Type B pancreatic cell (in vitro differentiated cells): Measurements from ENCODE around the gene TAF3. TPM values are rescaled to one million over a fixed set of nuclear protein-coding genes. Genes with fewer than 3 reads are reported as not detected.

ENCODE experiments used
- DNase-seq: peaks from one replicate; pipeline ENCODE4 v3.0.0; 2021; ENCODE audit warnings: mixed read lengths; ENCODE audit not compliant: unreplicated experiment; ENCODE audit errors: extremely low spot score
- H3K27ac Mint-ChIP-seq: 2 replicates; pipeline ENCODE4 v1.8.0; 2021; ENCODE audit warnings: mild to moderate bottlenecking, mixed read lengths
- H3K27me3 Mint-ChIP-seq: 2 replicates; pipeline ENCODE4 v1.8.0; 2021; ENCODE audit warnings: mixed read lengths
- H3K36me3 Mint-ChIP-seq: 2 replicates; pipeline ENCODE4 v1.8.0; 2021; ENCODE audit warnings: mixed read lengths
- H3K4me1 Mint-ChIP-seq: one replicate; pipeline ENCODE4 v1.8.0; 2021; ENCODE audit warnings: mixed read lengths; ENCODE audit not compliant: unreplicated experiment
- H3K4me3 Mint-ChIP-seq: 2 replicates; pipeline ENCODE4 v1.8.0; 2021; ENCODE audit warnings: mild to moderate bottlenecking, mixed read lengths
- H3K9me3 Mint-ChIP-seq: 2 replicates; pipeline ENCODE4 v1.8.0; 2021; ENCODE audit warnings: mixed read lengths
- CTCF ChIP-seq: fragments of 200-600 bp; sonication (generic); conservative IDR thresholded peaks from 2 replicates; pipeline ENCODE4 v1.5.0; 2021; ENCODE audit warnings: antibody characterized with exemption, mild to moderate bottlenecking
- total RNA-seq: library from RNA; stranded (reverse); gene quantifications from 2 replicates; pipeline ENCODE4 v1.2.1, GENCODE V29; 2021; ENCODE audit warnings: low replicate concordance

TAF3 gene
- total RNA-seq, 1 donor from 2014 or later: 9.9 TPM

- Mint-ChIP-seq H3K27me3 (no peaks in the 10 kb centered on the region), H3K36me3 (peaks cover 5% of the 10 kb centered on the region), H3K4me1 (peaks cover 9% of the 10 kb centered on the region), H3K27ac (no peak overlapping the region), H3K9me3 (no peaks in the 10 kb centered on the region), H3K4me3 (no peak overlapping the region)
- no peak for TF ChIP-seq CTCF
- DNase-seq: no peak
Measured at GRCh38 chr10:7886056-7886455, 67.8 kb downstream of the TAF3 start.

GRCh38 chr10:7887174-7887816, 69.0 kb downstream of the TAF3 start:
- no peaks in the 10 kb centered on the region for H3K27me3 Mint-ChIP-seq
- no peak for TF ChIP-seq CTCF
- no peak overlapping the region for H3K4me3 Mint-ChIP-seq
- H3K9me3 Mint-ChIP-seq: no peaks in the 10 kb centered on the region
- H3K27ac Mint-ChIP-seq: no peak overlapping the region
- H3K4me1 Mint-ChIP-seq: peaks cover 9% of the 10 kb centered on the region
- H3K36me3 Mint-ChIP-seq: peaks cover 5% of the 10 kb centered on the region
- DNase-seq: no peak

- TF ChIP-seq CTCF: no peak
- peaks cover 17% of the 10 kb centered on the region for H3K4me1 Mint-ChIP-seq
- no peaks in the 10 kb centered on the region for H3K27me3 Mint-ChIP-seq
- H3K36me3 Mint-ChIP-seq: peaks cover 5% of the 10 kb centered on the region
- H3K27ac Mint-ChIP-seq: no peak overlapping the region
- H3K4me3 Mint-ChIP-seq: no peak overlapping the region
- H3K9me3 Mint-ChIP-seq: no peaks in the 10 kb centered on the region
- DNase-seq: no peak
Measured at GRCh38 chr10:7889947-7890542, 71.7 kb downstream of the TAF3 start.

GRCh38 chr10:7890781-7891180, 72.5 kb downstream of the TAF3 start:
- no peak overlapping the region for H3K27ac Mint-ChIP-seq
- H3K9me3 Mint-ChIP-seq: no peaks in the 10 kb centered on the region
- TF ChIP-seq CTCF: no peak
- peaks cover 17% of the 10 kb centered on the region for H3K4me1 Mint-ChIP-seq
- no peaks in the 10 kb centered on the region for H3K27me3 Mint-ChIP-seq
- no peaks in the 10 kb centered on the region for H3K36me3 Mint-ChIP-seq
- no peak overlapping the region for H3K4me3 Mint-ChIP-seq
- no peak for DNase-seq

- Mint-ChIP-seq H3K27me3 (no peaks in the 10 kb centered on the region), H3K36me3 (peaks cover 5% of the 10 kb centered on the region), H3K9me3 (no peaks in the 10 kb centered on the region), H3K4me3 (no peak overlapping the region), H3K27ac (no peak overlapping the region), H3K4me1 (peaks cover 17% of the 10 kb centered on the region)
- DNase-seq: no peak
- TF ChIP-seq CTCF: no peak
Measured at GRCh38 chr10:7891634-7892033, 73.3 kb downstream of the TAF3 start.
